ENCODE data around the gene INCENP. TPM values are rescaled to one million over a fixed set of nuclear protein-coding genes. Genes with fewer than 3 reads are reported as not detected.
"Not testable (repeated sequence)": the region's sequence is repeated elsewhere in the genome, so short reads cannot be mapped to it uniquely, and the experiment has no call there.

Gene INCENP
- total RNA-seq, 1 experiment from 2014 or later = 101 TPM

DNA sequence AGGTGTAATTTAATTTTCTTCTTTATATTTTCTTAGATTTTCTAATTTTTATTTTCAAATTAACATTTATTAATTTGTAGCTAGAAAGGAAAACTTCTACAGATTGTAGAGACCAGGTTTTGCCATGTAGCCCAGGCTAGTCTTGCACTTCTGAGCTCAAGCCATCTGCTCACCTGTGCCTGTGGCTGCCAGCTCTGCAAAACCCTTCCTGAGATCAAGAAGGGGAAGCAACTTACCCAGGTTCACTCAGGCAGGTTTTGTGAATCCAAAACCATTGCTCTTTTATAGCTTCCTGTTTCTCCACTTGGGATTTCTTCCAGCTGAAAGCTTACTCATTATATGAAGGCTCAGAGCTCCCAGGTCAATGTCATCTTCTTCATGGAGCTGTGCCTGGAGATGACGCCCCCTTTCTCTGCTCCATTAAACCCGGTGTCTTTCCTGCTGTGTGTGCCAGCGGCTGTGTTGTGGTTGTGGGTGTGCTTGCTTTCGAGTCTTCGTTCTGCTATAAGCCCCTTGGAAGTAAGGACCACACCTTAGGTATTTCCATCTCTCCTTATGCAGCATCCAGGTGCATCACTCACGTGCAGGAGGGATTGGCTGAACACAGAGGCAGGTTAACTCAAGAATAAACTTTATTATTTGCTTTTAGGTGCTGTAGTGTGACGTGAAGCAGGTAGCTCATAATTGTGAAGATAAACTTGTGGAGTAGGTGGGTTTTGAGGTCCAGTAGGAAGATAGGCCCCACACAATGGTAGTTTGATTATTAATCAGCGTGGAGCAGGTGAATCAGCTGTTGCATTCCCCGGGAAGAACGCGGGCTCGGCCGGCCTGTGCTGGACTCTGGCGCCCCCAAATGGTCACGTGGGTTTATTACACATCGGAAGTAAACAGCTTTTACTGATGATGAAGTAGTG, 42.2 kb upstream of the INCENP start:
- peak; percentile 71 to 87 for DNase-seq
- Mint-ChIP-seq H3K4me3 (ENCODE audit: unreplicated experiment) (no peak overlapping the region), H3K27me3 (ENCODE audit: insufficient read depth, unreplicated experiment) (no peaks in the 10 kb centered on the region), H3K4me1 (ENCODE audit: low read depth, unreplicated experiment) (no peaks in the 10 kb centered on the region), H3K27ac (ENCODE audit: unreplicated experiment) (no peak overlapping the region), H3K9me3 (ENCODE audit: unreplicated experiment) (no peaks in the 10 kb centered on the region), H3K36me3 (ENCODE audit: insufficient read depth, unreplicated experiment) (no peaks in the 10 kb centered on the region)
- no peaks in the 10 kb centered on the region for H3K4me1 ChIP-seq
- no peaks in the 10 kb centered on the region; the same call in 1 of the 2 replicates for H3K27me3 ChIP-seq (replicated peaks; ENCODE audit: control insufficient read depth, insufficient read depth, low read length)
- intact Hi-C loops (cut with micrococcal nuclease; ENCODE audit: unreplicated experiment) = loop anchor here (1.0 to 2.0 kb wide), 6 partner anchors 27 to 284 kb away; no protein-coding TSS in a partner anchor
- no peaks in the 10 kb centered on the region for H3K9me3 ChIP-seq
- no peaks in the 10 kb centered on the region for H3K36me3 ChIP-seq (ENCODE audit: control insufficient read depth, insufficient read depth, low read length)
- ChIA-PET POLR2A (interaction anchor here (0.6 to 1.3 kb wide), 2 partner anchors 114 to 127 kb away, joined by 5 to 8 read pairs; no protein-coding TSS in a partner anchor), CTCF (interaction anchor here (0.5 to 3.4 kb wide), 29 partner anchors 8 to 818 kb away, joined by 3 to 48 read pairs (median 4); partner anchors contain the start of genes BEST1, FADS1, FADS3 and INCENP)
- BruUV-seq (replicated peaks) = no TSS peak
- TF ChIP-seq, protein P1, sequence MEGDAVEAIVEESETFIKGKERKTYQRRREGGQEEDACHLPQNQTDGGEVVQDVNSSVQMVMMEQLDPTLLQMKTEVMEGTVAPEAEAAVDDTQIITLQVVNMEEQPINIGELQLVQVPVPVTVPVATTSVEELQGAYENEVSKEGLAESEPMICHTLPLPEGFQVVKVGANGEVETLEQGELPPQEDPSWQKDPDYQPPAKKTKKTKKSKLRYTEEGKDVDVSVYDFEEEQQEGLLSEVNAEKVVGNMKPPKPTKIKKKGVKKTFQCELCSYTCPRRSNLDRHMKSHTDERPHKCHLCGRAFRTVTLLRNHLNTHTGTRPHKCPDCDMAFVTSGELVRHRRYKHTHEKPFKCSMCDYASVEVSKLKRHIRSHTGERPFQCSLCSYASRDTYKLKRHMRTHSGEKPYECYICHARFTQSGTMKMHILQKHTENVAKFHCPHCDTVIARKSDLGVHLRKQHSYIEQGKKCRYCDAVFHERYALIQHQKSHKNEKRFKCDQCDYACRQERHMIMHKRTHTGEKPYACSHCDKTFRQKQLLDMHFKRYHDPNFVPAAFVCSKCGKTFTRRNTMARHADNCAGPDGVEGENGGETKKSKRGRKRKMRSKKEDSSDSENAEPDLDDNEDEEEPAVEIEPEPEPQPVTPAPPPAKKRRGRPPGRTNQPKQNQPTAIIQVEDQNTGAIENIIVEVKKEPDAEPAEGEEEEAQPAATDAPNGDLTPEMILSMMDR (IDR thresholded peaks at IDR 0.05; ENCODE audit: insufficient read depth in 1 of 2, low read depth in 1 of 2, low read length in 1 of 2, severe bottlenecking in 1 of 2, unreplicated experiment in 1 of 2) = peak; percentile 89 to 91
- H3K4me3 ChIP-seq (ENCODE audit: low read depth, low read length) = no peak overlapping the region

DNA sequence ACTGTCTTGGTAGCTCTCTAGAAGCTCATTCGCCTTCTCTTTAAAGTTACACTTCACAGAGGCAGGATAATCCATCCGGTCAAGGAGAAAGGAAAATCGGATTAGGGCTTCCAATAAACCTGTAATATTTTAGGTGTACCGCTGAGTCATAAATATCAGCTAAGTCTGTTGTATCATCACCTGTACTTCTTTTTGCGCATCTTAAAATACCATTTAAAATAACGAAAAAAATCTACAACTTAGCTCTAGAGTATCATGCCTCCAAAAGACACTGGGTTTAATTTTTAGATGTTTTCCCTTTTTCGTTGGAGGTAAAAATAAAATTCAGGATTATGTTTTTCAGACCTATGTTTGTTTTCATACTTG, 41.5 kb upstream of the INCENP start:
- Mint-ChIP-seq H3K4me3 (ENCODE audit: unreplicated experiment) (no peak overlapping the region), H3K4me1 (ENCODE audit: low read depth, unreplicated experiment) (no peaks in the 10 kb centered on the region), H3K9me3 (ENCODE audit: unreplicated experiment) (no peaks in the 10 kb centered on the region), H3K27ac (ENCODE audit: unreplicated experiment) (no peak overlapping the region), H3K27me3 (ENCODE audit: insufficient read depth, unreplicated experiment) (no peaks in the 10 kb centered on the region), H3K36me3 (ENCODE audit: insufficient read depth, unreplicated experiment) (no peaks in the 10 kb centered on the region)
- no TSS peak for BruUV-seq (replicated peaks)
- Histone ChIP-seq H3K9me3 (peaks cover 3% of the 10 kb centered on the region; the same call in 1 of the 2 replicates), H3K4me3 (ENCODE audit: low read depth, low read length) (no peak overlapping the region), H3K27me3 (replicated peaks; ENCODE audit: control insufficient read depth, insufficient read depth, low read length) (no peaks in the 10 kb centered on the region; the same call in 1 of the 2 replicates), H3K4me1 (no peaks in the 10 kb centered on the region), H3K36me3 (ENCODE audit: control insufficient read depth, insufficient read depth, low read length) (no peaks in the 10 kb centered on the region)
- POLR2A ChIA-PET = interaction anchor here (1.3 kb wide), 1 partner anchor 114 kb away, joined by 5 read pairs; no protein-coding TSS in a partner anchor
- no peak for DNase-seq
- CTCF ChIA-PET = interaction anchor here (0.5 to 3.4 kb wide), 27 partner anchors 9 to 819 kb away, joined by 3 to 48 read pairs (median 4); partner anchors contain the start of genes BEST1, FADS1, FADS3 and INCENP
- TF ChIP-seq, protein P1 (IDR thresholded peaks at IDR 0.05; ENCODE audit: insufficient read depth in 1 of 2, low read depth in 1 of 2, low read length in 1 of 2, severe bottlenecking in 1 of 2, unreplicated experiment in 1 of 2) = no peak
- intact Hi-C loops (cut with micrococcal nuclease; ENCODE audit: unreplicated experiment) = loop anchor here (1.0 to 2.0 kb wide), 6 partner anchors 26 to 285 kb away; no protein-coding TSS in a partner anchor

DNA sequence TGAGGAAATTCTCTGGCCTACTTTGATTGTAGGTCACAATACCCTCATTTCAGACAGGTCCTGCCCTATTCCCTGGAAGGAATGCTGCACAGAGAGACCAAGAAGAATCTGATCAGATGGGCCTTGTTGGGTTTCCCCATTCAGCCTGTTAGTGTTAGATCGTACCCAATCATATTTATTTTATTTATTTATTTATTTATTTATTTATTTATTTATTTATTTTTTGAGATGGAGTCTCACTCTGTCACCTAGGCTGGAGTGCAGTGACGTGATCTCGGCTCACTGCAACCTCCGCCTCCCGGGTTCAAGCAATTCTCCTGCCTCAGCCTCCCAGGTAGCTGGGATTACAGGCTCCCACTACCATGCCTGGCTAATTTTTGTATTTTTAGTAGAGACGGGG, 39.0 kb upstream of the INCENP start:
- H3K27me3 ChIP-seq (replicated peaks; ENCODE audit: control insufficient read depth, insufficient read depth, low read length); H3K36me3 Mint-ChIP-seq (ENCODE audit: insufficient read depth, unreplicated experiment); DNase-seq; H3K27ac Mint-ChIP-seq (ENCODE audit: unreplicated experiment); H3K4me1 Mint-ChIP-seq (ENCODE audit: low read depth, unreplicated experiment); H3K4me1 ChIP-seq; H3K4me3 ChIP-seq (ENCODE audit: low read depth, low read length); BruUV-seq (replicated peaks); H3K4me3 Mint-ChIP-seq (ENCODE audit: unreplicated experiment); H3K9me3 Mint-ChIP-seq (ENCODE audit: unreplicated experiment); H3K36me3 ChIP-seq (ENCODE audit: control insufficient read depth, insufficient read depth, low read length); H3K27me3 Mint-ChIP-seq (ENCODE audit: insufficient read depth, unreplicated experiment); intact Hi-C loops (cut with micrococcal nuclease; ENCODE audit: unreplicated experiment); CTCF ChIA-PET: not testable (repeated sequence)
- peaks cover 28% of the 10 kb centered on the region for H3K9me3 ChIP-seq
- POLR2A ChIA-PET = interaction anchor here (0.6 kb wide), 1 partner anchor 24 kb away, joined by 11 read pairs; no protein-coding TSS in a partner anchor

Data from Caco-2 (cell line).